Memory B cell (primary cell): ENCODE data around the gene STRA6.

Experiments used
- ATAC-seq: fragments of 150-1000 bp; cut with Tn5 transposase; 2 replicates; pipeline ENCODE4 v1.10.0; 2021; ENCODE audit warnings: low read depth, mild to moderate bottlenecking, moderate library complexity
- DNase-seq, 2 donors: peaks; one replicate each; pipeline ENCODE4 v3.0.0; 2022; ENCODE audit warnings: low spot score in 2 of 2
- H3K27ac Mint-ChIP-seq: one replicate; pipeline ENCODE4 v1.8.0; 2022; ENCODE audit warnings: mild to moderate bottlenecking, moderate library complexity, mixed read lengths
- H3K27me3 Mint-ChIP-seq: one replicate; pipeline ENCODE4 v1.8.0; 2022; ENCODE audit warnings: mixed read lengths
- H3K36me3 Mint-ChIP-seq: one replicate; pipeline ENCODE4 v1.8.0; 2022; ENCODE audit warnings: mild to moderate bottlenecking, mixed read lengths
- H3K4me1 Mint-ChIP-seq: one replicate; pipeline ENCODE4 v1.8.0; 2022; ENCODE audit warnings: mixed read lengths
- H3K4me3 Mint-ChIP-seq: one replicate; pipeline ENCODE4 v1.8.0; 2022; ENCODE audit warnings: mild to moderate bottlenecking, moderate library complexity, mixed read lengths
- H3K9me3 Mint-ChIP-seq: one replicate; pipeline ENCODE4 v1.8.0; 2022; ENCODE audit warnings: mixed read lengths

Gene STRA6

DNA sequence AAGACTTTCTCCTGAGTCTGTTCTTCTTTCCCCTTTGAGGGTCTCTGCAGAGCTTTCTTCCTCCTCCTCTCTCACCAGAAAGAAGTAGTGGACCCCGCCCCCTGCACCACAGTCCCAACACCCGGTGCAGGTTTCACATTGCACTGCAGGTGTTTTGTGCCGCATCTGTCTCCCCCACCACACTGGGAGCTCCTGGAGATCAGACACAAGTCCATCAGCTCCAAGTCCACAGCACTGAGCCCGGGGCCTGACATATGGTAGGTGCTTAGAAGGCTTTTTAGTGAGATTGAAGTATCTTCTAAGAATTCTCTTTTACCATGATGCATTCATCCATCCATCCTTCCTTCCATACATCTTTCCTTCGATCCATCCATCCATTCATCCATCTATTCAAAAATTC lies 9.8 kb downstream of the STRA6 start:
- no peak overlapping the region for H3K27ac Mint-ChIP-seq
- H3K9me3 Mint-ChIP-seq, result no peaks in the 10 kb centered on the region
- ATAC-seq (no peak), DNase-seq (no peak)
- H3K36me3 Mint-ChIP-seq, result no peaks in the 10 kb centered on the region
- peaks cover 3% of the 10 kb centered on the region for H3K27me3 Mint-ChIP-seq
- no peaks in the 10 kb centered on the region for H3K4me1 Mint-ChIP-seq
- H3K4me3 Mint-ChIP-seq, result no peak overlapping the region

DNA sequence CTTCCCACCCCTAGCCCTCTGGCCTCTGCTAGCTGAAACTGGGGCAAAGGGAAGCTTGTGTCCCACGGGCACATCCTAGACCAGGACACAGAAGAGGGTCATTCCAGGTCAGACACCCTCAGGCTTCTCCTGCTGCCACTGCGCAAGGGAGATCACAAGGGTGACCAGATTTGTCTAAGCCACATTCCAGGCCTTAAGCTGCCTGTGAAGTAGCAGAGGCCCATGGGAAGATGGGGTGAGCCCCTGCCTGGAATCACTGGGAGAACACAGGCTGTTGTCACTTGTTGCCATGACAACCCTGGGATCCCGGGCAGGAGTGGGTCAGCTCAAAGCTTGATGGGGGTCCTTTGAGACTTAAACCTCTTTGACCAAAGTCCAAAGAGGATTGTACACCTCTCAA lies 10.8 kb downstream of the STRA6 start:
- Mint-ChIP-seq H3K4me1 (peaks cover 2% of the 10 kb centered on the region), H3K9me3 (no peaks in the 10 kb centered on the region), H3K4me3 (no peak overlapping the region), H3K27me3 (peaks cover 6% of the 10 kb centered on the region), H3K36me3 (no peaks in the 10 kb centered on the region), H3K27ac (no peak overlapping the region)
- ATAC-seq (no peak), DNase-seq (no peak)

DNA sequence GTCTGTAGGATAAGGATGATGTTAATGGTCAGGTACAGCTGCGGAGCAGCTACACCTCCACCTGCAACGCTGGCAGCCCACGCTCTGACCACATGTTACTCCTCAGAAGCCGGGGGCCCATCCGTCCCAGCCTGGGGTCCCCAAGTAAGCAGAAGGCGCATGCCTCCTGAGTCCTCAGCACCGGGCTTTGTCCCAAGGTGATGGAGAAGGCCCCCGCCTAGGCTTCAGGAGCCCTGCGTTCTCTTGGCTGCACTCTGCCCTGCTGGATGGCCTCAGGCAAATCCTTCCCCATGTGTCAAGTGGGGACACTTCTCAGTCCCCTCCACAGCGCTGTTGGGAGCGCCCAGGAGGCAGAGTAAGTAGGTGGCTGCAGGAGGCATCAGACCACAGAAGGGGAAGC lies 14.4 kb downstream of the STRA6 start:
- H3K36me3 Mint-ChIP-seq, result no peaks in the 10 kb centered on the region
- H3K4me3 Mint-ChIP-seq, result no peak overlapping the region
- DNase-seq (no peak), ATAC-seq (no peak)
- H3K27me3 Mint-ChIP-seq, result peaks cover 6% of the 10 kb centered on the region
- H3K27ac Mint-ChIP-seq, result no peak overlapping the region
- H3K9me3 Mint-ChIP-seq, result no peaks in the 10 kb centered on the region
- H3K4me1 Mint-ChIP-seq, result peaks cover 2% of the 10 kb centered on the region

DNA sequence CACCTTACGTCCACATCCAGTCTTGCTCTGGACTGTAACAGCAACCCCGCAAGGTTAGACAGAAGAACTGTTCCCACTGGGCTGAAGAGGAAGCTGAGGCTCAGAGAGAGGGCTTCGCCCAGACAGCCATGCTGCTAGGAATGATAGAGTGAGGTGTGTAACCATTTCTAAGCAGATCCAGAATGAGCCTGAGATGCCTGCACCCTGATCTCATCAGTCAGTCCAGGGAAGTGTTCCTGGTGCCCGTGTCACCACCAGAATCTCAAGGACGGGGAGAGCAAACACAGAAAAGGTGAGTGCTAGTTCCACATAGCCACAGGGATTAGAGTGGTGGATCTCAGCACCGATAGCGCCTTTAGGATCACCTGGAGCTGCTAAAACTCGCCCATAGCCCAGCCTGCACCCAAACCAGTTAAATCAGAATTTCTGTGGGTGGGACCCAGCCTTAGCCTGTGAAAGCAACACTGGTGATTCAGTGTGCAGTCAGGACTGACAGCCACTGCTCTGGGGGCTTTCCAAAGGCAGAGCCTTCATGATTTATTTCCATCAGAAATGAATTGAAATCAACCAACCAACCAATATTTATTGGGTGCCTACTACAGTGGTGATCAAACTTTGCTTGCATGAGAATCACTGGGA lies 16.8 kb downstream of the STRA6 start:
- Mint-ChIP-seq H3K4me3 (no peak overlapping the region), H3K4me1 (peaks cover 2% of the 10 kb centered on the region), H3K27ac (no peak overlapping the region), H3K9me3 (no peaks in the 10 kb centered on the region), H3K27me3 (peaks cover 7% of the 10 kb centered on the region), H3K36me3 (no peaks in the 10 kb centered on the region)
- DNase-seq, result no peak
- ATAC-seq, result no peak

DNA sequence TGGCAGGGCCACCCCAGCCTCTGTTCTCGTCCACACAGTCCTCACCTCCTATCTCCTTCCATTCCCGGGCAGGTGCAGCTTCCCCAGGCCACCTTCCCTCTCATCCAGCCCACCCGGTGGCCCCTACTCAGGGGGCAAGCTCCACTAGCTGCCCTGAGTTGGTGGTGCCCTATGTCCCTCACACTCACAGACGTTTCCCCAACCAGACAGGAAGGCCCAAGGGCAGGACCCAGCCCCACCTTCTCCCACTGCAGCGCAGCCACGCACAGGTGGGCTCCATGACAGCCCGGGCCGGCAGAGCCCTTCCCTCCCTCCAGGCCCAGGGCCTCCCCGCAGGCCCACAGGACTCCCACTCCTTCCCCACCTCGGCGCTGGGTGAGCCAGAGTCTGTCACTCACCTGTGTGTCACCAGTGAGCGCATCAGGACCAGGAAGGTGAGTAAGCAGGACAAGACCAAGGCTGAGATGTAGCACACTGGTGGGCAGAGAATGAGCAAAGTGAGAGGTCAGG lies 17.9 kb downstream of the STRA6 start:
- Mint-ChIP-seq H3K27me3 (peaks cover 11% of the 10 kb centered on the region), H3K4me3 (no peak overlapping the region), H3K27ac (no peak overlapping the region), H3K4me1 (peaks cover 2% of the 10 kb centered on the region), H3K9me3 (no peaks in the 10 kb centered on the region), H3K36me3 (no peaks in the 10 kb centered on the region)
- ATAC-seq (no peak), DNase-seq (no peak)

DNA sequence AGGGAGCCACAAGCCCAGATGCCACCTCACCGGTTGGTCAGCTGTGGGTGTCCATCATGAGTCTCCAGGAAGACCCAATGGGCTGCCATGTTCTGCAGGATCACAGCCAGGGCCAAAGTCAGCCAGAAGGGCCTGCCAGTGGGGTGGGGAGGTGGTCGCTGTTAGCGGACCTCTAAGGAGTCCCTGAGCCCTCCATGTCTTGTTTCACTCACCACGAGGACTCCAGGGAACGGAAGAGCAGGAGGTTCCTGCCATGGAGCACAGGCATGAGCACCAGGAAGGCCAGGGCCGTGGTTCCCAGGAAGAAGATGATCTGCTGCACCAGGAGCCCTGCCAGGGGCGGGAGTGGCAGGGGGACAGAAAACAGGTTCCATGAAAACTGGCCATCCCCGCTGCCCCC lies 20.5 kb downstream of the STRA6 start:
- no peak overlapping the region for H3K4me3 Mint-ChIP-seq
- H3K36me3 Mint-ChIP-seq, result no peaks in the 10 kb centered on the region
- H3K27ac Mint-ChIP-seq, result no peak overlapping the region
- DNase-seq (no peak), ATAC-seq (no peak)
- H3K9me3 Mint-ChIP-seq, result no peaks in the 10 kb centered on the region
- H3K27me3 Mint-ChIP-seq, result peaks cover 16% of the 10 kb centered on the region
- H3K4me1 Mint-ChIP-seq, result peaks cover under 1% of the 10 kb centered on the region

DNA sequence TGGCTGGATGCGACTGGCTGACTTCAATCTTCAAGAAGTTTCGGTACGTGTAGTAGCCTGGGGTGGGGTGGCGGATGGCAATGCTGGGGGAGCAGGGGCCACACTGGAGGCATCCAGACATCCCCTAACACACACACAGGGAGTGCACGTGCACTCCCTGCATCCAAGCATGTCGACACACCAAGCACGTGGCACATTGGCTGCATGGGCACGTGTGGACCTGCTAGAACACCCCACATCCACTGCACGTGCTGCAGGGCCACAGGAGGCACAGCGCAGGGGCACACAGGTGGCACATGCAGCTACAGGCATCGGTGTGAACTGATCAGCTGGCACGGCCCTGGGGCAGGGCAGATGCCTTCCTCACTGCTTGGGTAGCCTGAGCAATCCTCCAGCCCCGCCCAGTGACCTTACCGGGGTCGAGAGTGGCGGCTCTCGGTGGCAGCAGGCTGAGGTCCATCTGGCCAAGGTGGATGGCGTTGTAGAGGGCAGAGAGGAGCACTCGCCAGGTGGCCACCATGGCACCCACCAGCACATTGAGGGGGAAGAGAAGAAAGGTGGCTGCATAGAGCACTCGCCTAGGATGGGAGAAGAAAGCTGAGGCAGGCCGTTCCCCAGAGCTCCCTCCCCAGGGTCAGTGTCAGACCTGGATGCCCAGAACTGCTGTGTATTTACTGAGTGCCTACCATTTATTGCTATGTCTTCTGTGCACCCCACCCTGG lies 21.5 kb downstream of the STRA6 start:
- no peak for ATAC-seq
- H3K27ac Mint-ChIP-seq, result no peak overlapping the region
- H3K4me1 Mint-ChIP-seq, result no peaks in the 10 kb centered on the region
- no peak for DNase-seq
- H3K27me3 Mint-ChIP-seq, result peaks cover 18% of the 10 kb centered on the region
- H3K9me3 Mint-ChIP-seq, result no peaks in the 10 kb centered on the region
- no peak overlapping the region for H3K4me3 Mint-ChIP-seq
- H3K36me3 Mint-ChIP-seq, result no peaks in the 10 kb centered on the region

DNA sequence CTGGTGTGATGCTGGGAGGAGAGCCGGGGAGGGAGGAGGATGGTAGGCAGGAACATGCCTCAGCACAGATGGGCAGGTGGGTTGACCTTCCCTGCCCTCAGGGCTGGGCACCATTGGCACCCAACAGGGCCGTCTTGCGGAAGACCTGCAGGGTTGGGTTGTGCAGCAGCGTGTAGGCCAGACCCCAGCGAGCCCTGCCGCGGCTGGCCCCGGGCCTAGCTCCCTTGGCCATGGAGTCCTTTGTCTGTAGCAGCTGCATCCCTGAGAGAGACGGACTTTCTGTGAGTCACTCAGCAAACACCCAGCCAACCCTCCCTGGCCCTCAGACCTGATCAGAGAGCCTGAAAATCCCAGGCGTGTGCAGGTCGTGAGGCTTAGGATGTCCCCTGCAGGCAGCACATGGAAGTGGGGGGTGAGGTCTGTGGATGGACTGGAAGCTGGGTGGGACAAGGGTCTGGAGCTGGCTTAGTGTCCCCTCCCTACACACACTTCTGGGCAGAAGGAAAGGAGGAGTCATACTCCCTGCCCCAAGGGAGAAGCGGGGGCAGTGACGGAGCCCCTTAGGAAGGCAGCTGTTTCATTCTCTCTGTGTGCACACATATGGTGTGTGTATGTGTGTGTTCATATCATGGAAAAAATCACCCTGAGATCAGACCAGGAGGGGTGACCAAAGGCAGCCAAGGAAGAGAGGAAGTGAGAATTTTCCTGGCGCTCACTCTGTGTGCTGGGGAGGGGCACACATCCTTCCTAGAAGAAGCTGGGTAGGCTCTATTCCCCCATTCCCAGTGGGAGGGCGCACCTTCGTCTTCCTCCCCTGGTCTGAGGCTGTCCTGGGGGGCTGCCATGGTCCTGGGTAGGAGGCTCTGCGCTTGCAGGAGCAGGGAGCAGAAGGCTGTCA lies 22.4 kb downstream of the STRA6 start:
- DNase-seq (no peak), ATAC-seq (no peak)
- Mint-ChIP-seq H3K36me3 (no peaks in the 10 kb centered on the region), H3K4me1 (no peaks in the 10 kb centered on the region), H3K9me3 (no peaks in the 10 kb centered on the region), H3K27ac (no peak overlapping the region), H3K4me3 (no peak overlapping the region), H3K27me3 (peaks cover 18% of the 10 kb centered on the region)

DNA sequence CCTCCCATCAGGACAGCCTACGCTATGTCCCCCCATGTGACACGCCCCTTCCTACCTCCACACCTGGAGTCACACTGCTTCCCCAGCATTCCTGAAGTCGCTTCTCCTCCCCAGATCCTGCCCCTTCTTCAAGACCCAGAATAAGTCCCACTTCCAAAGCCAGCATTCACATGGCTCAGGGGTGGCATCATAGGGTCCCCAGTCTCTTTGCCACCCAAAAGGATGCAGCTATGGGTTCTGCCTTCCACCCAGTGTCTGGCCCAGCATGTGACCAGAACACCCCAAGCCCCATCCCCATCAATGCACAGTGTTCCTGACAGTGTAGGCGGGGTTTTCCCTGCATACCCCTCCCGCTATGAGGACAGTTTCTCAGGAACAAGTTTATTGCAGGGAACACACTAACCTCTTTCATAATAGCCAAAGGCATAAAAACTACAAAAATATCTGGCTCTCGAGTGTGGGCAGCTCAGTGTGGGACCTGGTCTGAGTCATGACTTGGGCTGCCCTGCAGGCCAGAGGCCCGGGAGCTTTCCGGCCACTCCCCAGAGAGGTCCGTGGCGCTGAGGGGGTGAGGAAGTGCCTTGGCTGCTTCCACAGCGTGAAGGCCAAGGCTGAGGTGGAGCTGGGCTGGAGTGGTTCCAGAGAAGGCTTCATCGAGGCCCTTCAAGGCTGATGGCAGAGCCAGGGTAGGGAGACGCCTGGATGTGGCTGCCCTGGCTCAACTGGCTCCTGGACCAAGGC lies 23.3 kb downstream of the STRA6 start:
- no peaks in the 10 kb centered on the region for H3K4me1 Mint-ChIP-seq
- no peak overlapping the region for H3K27ac Mint-ChIP-seq
- DNase-seq, result no peak
- H3K9me3 Mint-ChIP-seq, result no peaks in the 10 kb centered on the region
- ATAC-seq, result no peak
- H3K4me3 Mint-ChIP-seq, result no peak overlapping the region
- no peaks in the 10 kb centered on the region for H3K36me3 Mint-ChIP-seq
- H3K27me3 Mint-ChIP-seq, result peaks cover 18% of the 10 kb centered on the region

DNA sequence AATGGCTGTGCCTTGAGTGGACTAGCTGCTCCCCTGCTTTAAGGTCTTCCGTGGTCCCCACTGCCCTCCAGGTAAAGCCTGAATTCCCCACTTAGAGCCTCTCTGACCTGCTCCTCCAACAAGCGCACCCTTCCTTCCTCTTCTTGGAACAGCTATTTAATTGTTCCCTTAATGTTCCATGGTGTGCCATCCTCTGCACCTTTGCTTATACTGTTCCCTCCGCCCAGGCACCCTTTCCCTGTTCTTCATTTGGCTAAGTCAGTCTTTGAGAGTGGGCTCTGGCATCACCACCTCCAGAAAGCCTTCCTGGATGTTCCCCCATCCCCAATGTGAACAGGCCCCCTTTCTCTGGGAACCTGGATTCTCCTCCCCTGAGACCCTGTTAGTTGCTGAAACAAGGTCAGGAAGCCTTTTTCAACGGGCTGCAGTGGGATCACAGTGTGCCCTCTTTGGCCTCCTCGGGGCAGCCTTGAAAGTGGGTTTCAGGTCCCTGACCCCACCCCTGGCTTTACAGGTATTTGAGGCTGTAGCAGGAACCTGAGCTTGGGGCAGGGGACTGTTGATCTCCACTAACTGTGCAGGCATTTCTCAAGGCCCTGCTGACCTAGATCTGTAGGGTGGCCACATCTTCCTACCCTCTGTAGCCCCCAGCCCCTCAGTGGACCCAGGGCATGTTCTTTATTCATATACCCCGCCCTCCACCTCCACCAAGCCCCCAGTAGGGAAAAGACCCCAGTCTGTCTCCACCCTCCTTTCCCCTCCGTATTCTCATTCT lies 24.1 kb downstream of the STRA6 start:
- ATAC-seq, result no peak
- Mint-ChIP-seq H3K36me3 (no peaks in the 10 kb centered on the region), H3K27me3 (peaks cover 18% of the 10 kb centered on the region), H3K4me3 (no peak overlapping the region), H3K27ac (no peak overlapping the region), H3K4me1 (no peaks in the 10 kb centered on the region), H3K9me3 (no peaks in the 10 kb centered on the region)
- DNase-seq, result no peak

DNA sequence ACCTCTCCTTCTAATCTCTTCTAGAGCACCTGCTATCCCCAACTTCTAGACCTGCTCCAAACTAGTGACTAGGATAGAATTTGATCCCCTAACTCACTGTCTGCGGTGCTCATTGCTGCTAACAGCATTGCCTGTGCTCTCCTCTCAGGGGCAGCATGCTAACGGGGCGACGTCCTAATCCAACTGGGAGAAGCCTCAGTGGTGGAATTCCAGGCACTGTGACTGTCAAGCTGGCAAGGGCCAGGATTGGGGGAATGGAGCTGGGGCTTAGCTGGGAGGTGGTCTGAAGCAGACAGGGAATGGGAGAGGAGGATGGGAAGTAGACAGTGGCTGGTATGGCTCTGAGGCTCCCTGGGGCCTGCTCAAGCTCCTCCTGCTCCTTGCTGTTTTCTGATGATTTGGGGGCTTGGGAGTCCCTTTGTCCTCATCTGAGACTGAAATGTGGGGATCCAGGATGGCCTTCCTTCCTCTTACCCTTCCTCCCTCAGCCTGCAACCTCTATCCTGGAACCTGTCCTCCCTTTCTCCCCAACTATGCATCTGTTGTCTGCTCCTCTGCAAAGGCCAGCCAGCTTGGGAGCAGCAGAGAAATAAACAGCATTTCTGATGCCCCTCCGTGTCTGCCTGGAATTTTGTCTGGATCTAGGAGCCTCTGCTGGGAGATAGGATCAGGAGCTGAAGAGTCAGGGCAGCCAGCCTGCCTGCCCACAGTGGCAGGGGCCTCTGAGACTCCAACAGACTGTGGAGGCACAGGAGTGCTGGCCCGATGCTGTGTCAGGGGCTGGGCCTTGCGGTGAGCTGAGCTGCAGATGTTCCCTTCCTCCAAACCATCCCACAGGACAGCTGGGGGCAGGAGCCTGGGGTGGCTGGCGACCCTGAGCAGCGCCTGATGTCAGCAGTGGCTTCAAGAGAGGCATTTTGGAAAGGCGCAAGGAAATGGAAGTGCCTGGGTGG lies 26.0 kb downstream of the STRA6 start:
- Mint-ChIP-seq H3K27ac (no peak overlapping the region), H3K9me3 (no peaks in the 10 kb centered on the region), H3K4me3 (no peak overlapping the region), H3K27me3 (peaks cover 16% of the 10 kb centered on the region), H3K36me3 (no peaks in the 10 kb centered on the region), H3K4me1 (no peaks in the 10 kb centered on the region)
- DNase-seq (no peak), ATAC-seq (no peak)
